ENCODE data around the gene GJD4. TPM values are rescaled to one million over a fixed set of nuclear protein-coding genes. Genes with fewer than 3 reads are reported as not detected.
A peak's percentile ranks its signal among the peaks of the same experiment; 100 is the strongest.

GJD4 gene
- total and polyA plus RNA-seq, 5 experiments from 2014 or later: not detected

- POLR2A ChIA-PET: no interaction called here
- peak overlapping the region in 2 of 10 donors; percentile 31 to 42 for H3K27ac Mint-ChIP-seq
- ATAC-seq: no peak
- no peaks in the 10 kb centered on the region for H3K27me3 Mint-ChIP-seq
- no peak overlapping the region for H3K4me3 Mint-ChIP-seq
- DNase-seq: no peak
- H3K4me1 Mint-ChIP-seq: peaks cover 0 to 9% (median 3%) of the 10 kb centered on the region in 4 donors
- no peaks in the 10 kb centered on the region for H3K9me3 Mint-ChIP-seq
- H3K36me3 Mint-ChIP-seq: peaks cover 18 to 80% (median 51%) of the 10 kb centered on the region in 3 donors
These were observed 35.9 kb upstream of the GJD4 start for GRCh38 chr10:35569111-35569707.

- peak overlapping the region in 3 of 10 donors; percentile 18 to 53 (median 44) for H3K27ac Mint-ChIP-seq
- no peak for DNase-seq
- H3K27me3 Mint-ChIP-seq: no peaks in the 10 kb centered on the region
- H3K9me3 Mint-ChIP-seq: no peaks in the 10 kb centered on the region
- no peak for ATAC-seq
- POLR2A ChIA-PET: no interaction called here
- peaks cover 0 to 3% (median 0%) of the 10 kb centered on the region in 4 donors for H3K4me1 Mint-ChIP-seq
- peaks cover 21 to 87% (median 57%) of the 10 kb centered on the region in 3 donors for H3K36me3 Mint-ChIP-seq
- no peak overlapping the region for H3K4me3 Mint-ChIP-seq
These were observed 35.3 kb upstream of the GJD4 start for GRCh38 chr10:35569836-35570235.

- peaks cover 0 to 6% (median 0%) of the 10 kb centered on the region in 9 donors for H3K9me3 Mint-ChIP-seq
- DNase-seq: no peak
- POLR2A ChIA-PET: no interaction called here
- H3K4me1 Mint-ChIP-seq: peaks cover 0 to 3% (median 0%) of the 10 kb centered on the region in 4 donors
- no peaks in the 10 kb centered on the region for H3K27me3 Mint-ChIP-seq
- H3K27ac Mint-ChIP-seq: no peak overlapping the region
- H3K36me3 Mint-ChIP-seq: peaks cover 25 to 89% (median 61%) of the 10 kb centered on the region in 3 donors
- ATAC-seq: no peak
- H3K4me3 Mint-ChIP-seq: no peak overlapping the region
These were observed 34.7 kb upstream of the GJD4 start for GRCh38 chr10:35570397-35570796.

- POLR2A ChIA-PET: no interaction called here
- ATAC-seq: no peak
- Mint-ChIP-seq H3K4me1 (no peaks in the 10 kb centered on the region), H3K36me3 (peaks cover 21 to 73% (median 52%) of the 10 kb centered on the region in 3 donors), H3K27me3 (no peaks in the 10 kb centered on the region), H3K27ac (no peak overlapping the region), H3K4me3 (no peak overlapping the region), H3K9me3 (peaks cover 0 to 13% (median under 1%) of the 10 kb centered on the region in 9 donors)
- DNase-seq: no peak
These were observed 32.6 kb upstream of the GJD4 start for GRCh38 chr10:35572583-35572982.

GRCh38 chr10:35573796-35574195, 31.3 kb upstream of the GJD4 start:
- H3K4me1 Mint-ChIP-seq: no peaks in the 10 kb centered on the region
- peak overlapping the region in 2 of 10 donors; percentile 64 to 82 for H3K27ac Mint-ChIP-seq
- H3K4me3 Mint-ChIP-seq: no peak overlapping the region
- no peak for ATAC-seq
- peaks cover 26 to 61% (median 52%) of the 10 kb centered on the region in 3 donors for H3K36me3 Mint-ChIP-seq
- POLR2A ChIA-PET: no interaction called here
- H3K9me3 Mint-ChIP-seq: peaks cover 2 to 25% (median 9%) of the 10 kb centered on the region in 9 donors
- H3K27me3 Mint-ChIP-seq: no peaks in the 10 kb centered on the region
- no peak for DNase-seq

GRCh38 chr10:35574924-35575352, 30.2 kb upstream of the GJD4 start:
- Mint-ChIP-seq H3K27ac (peak overlapping the region in 1 of 10 donors; percentile 15), H3K36me3 (peaks cover 26 to 50% (median 41%) of the 10 kb centered on the region in 3 donors), H3K4me1 (no peaks in the 10 kb centered on the region), H3K4me3 (no peak overlapping the region), H3K9me3 (peaks cover 2 to 35% (median 9%) of the 10 kb centered on the region in 9 donors), H3K27me3 (no peaks in the 10 kb centered on the region)
- POLR2A ChIA-PET: no interaction called here
- ATAC-seq (no peak), DNase-seq (no peak)

- POLR2A ChIA-PET: no interaction called here
- no peaks in the 10 kb centered on the region for H3K27me3 Mint-ChIP-seq
- H3K4me1 Mint-ChIP-seq: no peaks in the 10 kb centered on the region
- peaks cover 26 to 46% (median 38%) of the 10 kb centered on the region in 3 donors for H3K36me3 Mint-ChIP-seq
- no peak overlapping the region for H3K4me3 Mint-ChIP-seq
- DNase-seq (no peak), ATAC-seq (no peak)
- peaks cover 2 to 35% (median 9%) of the 10 kb centered on the region in 9 donors for H3K9me3 Mint-ChIP-seq
- H3K27ac Mint-ChIP-seq: peak overlapping the region in 4 of 10 donors; percentile 0 to 58 (median 27)
These were observed 29.5 kb upstream of the GJD4 start for GRCh38 chr10:35575640-35576039.

- DNase-seq (no peak), ATAC-seq (no peak)
- no peaks in the 10 kb centered on the region for H3K27me3 Mint-ChIP-seq
- POLR2A ChIA-PET: no interaction called here
- no peak overlapping the region for H3K4me3 Mint-ChIP-seq
- H3K27ac Mint-ChIP-seq: peak overlapping the region in 2 of 10 donors; percentile 9 to 25
- no peaks in the 10 kb centered on the region for H3K4me1 Mint-ChIP-seq
- peaks cover 26 to 38% (median 35%) of the 10 kb centered on the region in 3 donors for H3K36me3 Mint-ChIP-seq
- H3K9me3 Mint-ChIP-seq: peaks cover 2 to 35% (median 9%) of the 10 kb centered on the region in 9 donors
These were observed 28.4 kb upstream of the GJD4 start for GRCh38 chr10:35576730-35577129.

- ATAC-seq (no peak), DNase-seq (no peak)
- POLR2A ChIA-PET: no interaction called here
- Mint-ChIP-seq H3K27me3 (no peaks in the 10 kb centered on the region), H3K9me3 (peaks cover 2 to 35% (median 9%) of the 10 kb centered on the region in 9 donors), H3K4me1 (no peaks in the 10 kb centered on the region), H3K27ac (peak overlapping the region in 2 of 10 donors; percentile 3 to 4), H3K36me3 (peaks cover 21 to 29% (median 21%) of the 10 kb centered on the region in 3 donors), H3K4me3 (no peak overlapping the region)
These were observed 27.1 kb upstream of the GJD4 start for GRCh38 chr10:35577926-35578617.

- H3K27me3 Mint-ChIP-seq: no peaks in the 10 kb centered on the region
- H3K27ac Mint-ChIP-seq: no peak overlapping the region
- peaks cover 2 to 35% (median 9%) of the 10 kb centered on the region in 9 donors for H3K9me3 Mint-ChIP-seq
- ATAC-seq: no peak
- no peaks in the 10 kb centered on the region for H3K4me1 Mint-ChIP-seq
- H3K4me3 Mint-ChIP-seq: no peak overlapping the region
- H3K36me3 Mint-ChIP-seq: peaks cover 18 to 25% (median 20%) of the 10 kb centered on the region in 3 donors
- POLR2A ChIA-PET: no interaction called here
- DNase-seq: no peak
These were observed 26.6 kb upstream of the GJD4 start for GRCh38 chr10:35578618-35578956.

- DNase-seq (no peak), ATAC-seq (no peak)
- Mint-ChIP-seq H3K27ac (peak overlapping the region in 2 of 10 donors; percentile 20 to 29), H3K27me3 (no peaks in the 10 kb centered on the region), H3K4me3 (no peak overlapping the region), H3K36me3 (peaks cover 13 to 20% (median 15%) of the 10 kb centered on the region in 3 donors), H3K9me3 (peaks cover 2 to 35% (median 9%) of the 10 kb centered on the region in 9 donors), H3K4me1 (no peaks in the 10 kb centered on the region)
- POLR2A ChIA-PET: interaction anchor here (0.5 kb wide), 1 partner anchor 225 kb away, joined by 5 read pairs; no protein-coding TSS in a partner anchor
These were observed 26.0 kb upstream of the GJD4 start for GRCh38 chr10:35579116-35579515.

GRCh38 chr10:35579726-35580422, 25.3 kb upstream of the GJD4 start:
- Mint-ChIP-seq H3K4me1 (no peaks in the 10 kb centered on the region), H3K9me3 (peaks cover 2 to 34% (median 9%) of the 10 kb centered on the region in 9 donors), H3K4me3 (no peak overlapping the region), H3K27ac (no peak overlapping the region), H3K27me3 (peaks cover 0 to 2% (median 0%) of the 10 kb centered on the region in 5 donors), H3K36me3 (peaks cover 6 to 12% (median 11%) of the 10 kb centered on the region in 3 donors)
- no peak for ATAC-seq
- DNase-seq: no peak
- POLR2A ChIA-PET: interaction anchor here (0.5 kb wide), 1 partner anchor 226 kb away, joined by 5 read pairs; no protein-coding TSS in a partner anchor

- H3K27ac Mint-ChIP-seq: no peak overlapping the region
- ATAC-seq (no peak), DNase-seq (no peak)
- H3K4me3 Mint-ChIP-seq: no peak overlapping the region
- peaks cover 0 to 7% (median under 1%) of the 10 kb centered on the region in 5 donors for H3K27me3 Mint-ChIP-seq
- peaks cover 5 to 8% (median 8%) of the 10 kb centered on the region in 3 donors for H3K36me3 Mint-ChIP-seq
- H3K9me3 Mint-ChIP-seq: peaks cover 2 to 29% (median 9%) of the 10 kb centered on the region in 9 donors
- H3K4me1 Mint-ChIP-seq: no peaks in the 10 kb centered on the region
- POLR2A ChIA-PET: no interaction called here
These were observed 24.7 kb upstream of the GJD4 start for GRCh38 chr10:35580423-35580770.
